ES-I3 (cell line): Measurements from ENCODE around the gene CDH23.

Experiments used
- H3K36me3 ChIP-seq: 2 replicates; pipeline ENCODE4 v1.6.1; 2013; ENCODE audit warnings: mild to moderate bottlenecking, low read length, control low read depth, moderate library complexity; ENCODE audit not compliant: insufficient read depth
- H3K4me1 ChIP-seq: 2 replicates; pipeline ENCODE4 v1.6.1; 2013; ENCODE audit warnings: mild to moderate bottlenecking, control low read depth, low read length; ENCODE audit not compliant: insufficient read depth
- H3K9ac ChIP-seq: 2 replicates; pipeline ENCODE4 v1.6.1; 2013; ENCODE audit warnings: low read depth, mild to moderate bottlenecking, low read length, moderate library complexity
- H3K9me3 ChIP-seq: 2 replicates; pipeline ENCODE4 v1.6.1; 2013; ENCODE audit warnings: mild to moderate bottlenecking, low read length, moderate library complexity; ENCODE audit not compliant: control insufficient read depth, insufficient read depth

CDH23 gene

GRCh38 chr10:71864911-71865361, 468.2 kb downstream of the CDH23 start:
- Histone ChIP-seq H3K9ac (no peak overlapping the region), H3K4me1 (peaks cover 11% of the 10 kb centered on the region), H3K36me3 (no peaks in the 10 kb centered on the region), H3K9me3 (no peaks in the 10 kb centered on the region)
